NCI-H1417 treated with DMSO at 0.1 percent for 48 hours (cell line): ENCODE results near the gene KAT6B.

Source experiments
- DNase-seq: peaks from one replicate; lab custom pipeline; 2025; lab: John Stamatoyannopoulos, UW

KAT6B gene

GRCh38 chr10:74955796-74956195, 129.4 kb downstream of the KAT6B start:
- no peak for DNase-seq

- no peak for DNase-seq
These were observed 130.2 kb downstream of the KAT6B start for GRCh38 chr10:74956555-74957111.

DNA sequence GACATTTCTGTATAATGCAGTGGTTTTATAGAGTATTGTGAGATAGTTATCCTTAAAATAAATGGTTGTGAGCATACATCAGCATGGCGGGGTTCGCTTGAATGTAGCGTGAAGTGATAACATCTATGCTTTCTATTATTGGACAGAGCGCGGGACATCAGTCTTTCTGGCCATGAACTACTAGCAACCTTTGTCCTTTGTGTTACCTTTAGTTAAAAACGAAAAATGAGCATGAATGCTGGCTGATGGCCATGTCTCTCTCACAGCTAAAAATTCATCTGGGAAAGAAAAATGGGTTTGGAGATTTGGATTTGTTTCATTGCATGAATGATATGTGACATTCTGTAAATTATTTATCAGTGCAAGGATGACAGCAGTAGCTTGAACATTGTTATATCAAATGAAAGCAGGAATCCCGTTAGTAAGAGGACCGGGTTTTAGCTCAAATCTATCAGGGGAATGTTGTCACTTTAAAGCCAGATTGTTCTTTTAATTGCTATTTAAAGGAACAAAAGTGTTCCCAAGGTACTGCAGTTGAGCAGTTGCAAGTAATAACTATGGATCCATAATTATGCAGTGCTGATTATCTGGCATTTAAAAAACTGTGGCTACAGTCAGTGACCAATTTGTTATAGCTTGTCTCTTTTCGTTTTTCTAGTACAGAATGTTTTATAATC, 131.0 kb downstream of the KAT6B start:
- no peak for DNase-seq

DNA sequence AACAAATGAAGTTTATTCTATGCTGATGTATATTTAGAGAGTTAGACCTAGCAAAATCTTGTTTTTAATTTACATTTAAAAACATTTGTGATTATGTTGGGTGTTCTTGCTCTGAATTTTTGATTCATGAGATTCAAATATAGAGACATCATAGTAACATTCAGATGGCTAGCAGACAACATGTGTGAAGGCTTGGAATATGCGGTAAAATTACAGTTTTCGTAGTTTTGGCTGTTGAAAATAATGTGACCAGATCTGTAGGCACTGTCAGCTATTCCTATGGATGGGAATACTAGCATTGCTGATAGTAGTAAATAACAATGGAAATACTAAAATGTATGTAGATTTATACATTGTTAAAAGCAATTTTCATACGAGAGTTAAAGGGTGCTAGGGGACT, 131.9 kb downstream of the KAT6B start:
- DNase-seq: no peak

DNA sequence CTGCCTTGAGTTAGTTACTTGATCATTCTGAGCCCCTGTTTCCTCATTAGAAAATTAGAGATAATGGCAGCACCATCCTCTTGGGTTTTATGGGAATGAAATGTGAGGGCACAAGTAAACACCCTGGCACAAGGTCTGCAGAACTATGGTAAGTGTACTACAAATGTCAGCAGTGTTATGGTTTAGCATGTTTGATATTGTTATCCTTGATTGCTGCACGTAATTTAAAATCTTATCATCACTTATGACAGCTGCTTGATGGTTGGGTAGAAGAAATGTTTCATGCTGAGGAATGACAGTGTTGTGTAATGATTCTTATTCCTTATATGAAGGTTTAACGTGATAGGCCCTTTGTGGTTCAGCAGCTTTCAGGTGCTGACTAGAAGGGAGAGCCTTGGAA, 134.3 kb downstream of the KAT6B start:
- DNase-seq: no peak

DNA sequence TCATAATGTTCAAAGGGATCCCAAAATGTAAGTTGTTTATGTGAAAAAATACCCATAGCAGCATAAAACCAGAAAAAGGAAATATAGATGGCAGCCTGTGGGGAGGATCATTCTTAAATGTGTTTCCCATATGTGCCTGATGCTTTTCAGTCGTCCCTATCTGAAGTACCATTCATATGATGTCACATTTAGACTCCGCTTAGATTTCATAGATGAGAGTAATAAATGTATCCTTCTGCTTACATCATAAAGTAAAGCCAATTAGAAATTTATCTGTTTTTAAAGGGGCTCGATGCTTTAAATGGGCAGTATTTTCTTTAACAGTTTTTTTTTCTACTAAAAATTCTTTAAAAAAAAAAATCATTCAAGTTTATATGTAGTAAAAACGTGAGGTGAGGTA, 136.1 kb downstream of the KAT6B start:
- DNase-seq: no peak

GRCh38 chr10:74963549-74963948, 137.1 kb downstream of the KAT6B start:
- DNase-seq: no peak

GRCh38 chr10:74967911-74968666, 141.7 kb downstream of the KAT6B start:
- DNase-seq: peak; percentile 56

DNA sequence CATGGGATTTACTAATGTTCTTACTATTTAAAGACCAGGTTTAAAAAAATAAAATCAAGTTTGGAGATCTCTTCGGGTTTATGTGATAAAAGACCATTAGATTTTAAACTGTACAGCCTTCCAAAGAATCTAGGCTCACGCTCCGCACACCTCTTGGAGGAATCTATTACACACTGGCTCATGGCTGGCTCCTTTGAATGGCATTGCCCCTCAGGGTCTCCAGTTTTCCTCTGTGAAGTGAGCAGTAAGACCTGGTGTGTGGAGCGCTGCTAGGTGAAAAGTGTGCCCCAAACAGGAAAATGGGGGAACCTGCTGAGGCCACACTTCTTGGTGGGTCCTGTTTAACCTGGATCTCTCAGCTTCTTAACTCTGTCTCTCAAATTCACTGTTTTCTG, 142.3 kb downstream of the KAT6B start:
- DNase-seq: no peak

DNA sequence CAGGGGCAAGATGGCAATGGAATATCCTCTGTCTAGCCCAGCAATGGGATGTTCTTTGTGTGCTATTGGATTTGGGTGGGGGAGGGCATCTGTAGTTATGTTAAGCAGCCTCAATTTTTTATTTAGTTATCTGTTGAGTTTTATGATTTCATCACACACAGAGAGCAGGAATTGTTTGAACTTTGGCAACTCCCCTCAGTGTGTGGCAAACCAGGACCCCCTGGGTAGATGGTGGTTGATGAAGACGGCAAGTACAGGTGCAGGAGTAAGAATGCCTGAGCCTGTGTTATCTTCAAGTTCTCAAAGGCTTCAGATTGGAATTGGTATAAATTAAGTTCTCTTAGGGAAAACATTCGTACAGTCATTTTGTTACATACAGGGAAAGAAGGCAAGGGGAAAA, 142.7 kb downstream of the KAT6B start:
- no peak for DNase-seq

DNA sequence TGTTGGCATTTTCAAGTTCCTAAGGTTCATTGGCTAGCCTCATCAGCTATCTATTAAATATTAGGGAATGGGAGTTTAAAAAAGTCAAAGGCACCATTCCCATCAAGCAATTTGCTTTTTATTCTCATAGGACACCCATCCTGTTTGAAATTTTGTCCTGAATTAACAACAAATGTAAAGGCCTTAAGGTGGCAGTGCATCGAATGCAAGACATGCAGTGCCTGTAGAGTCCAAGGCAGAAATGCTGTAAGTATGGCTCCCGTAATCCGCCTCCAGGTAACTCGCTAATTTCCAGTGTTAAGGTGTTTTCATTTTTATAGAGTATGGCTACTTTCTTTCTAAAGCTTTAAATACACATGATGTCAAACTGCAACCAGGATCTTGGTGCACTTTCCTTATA, 143.1 kb downstream of the KAT6B start:
- no peak for DNase-seq

DNA sequence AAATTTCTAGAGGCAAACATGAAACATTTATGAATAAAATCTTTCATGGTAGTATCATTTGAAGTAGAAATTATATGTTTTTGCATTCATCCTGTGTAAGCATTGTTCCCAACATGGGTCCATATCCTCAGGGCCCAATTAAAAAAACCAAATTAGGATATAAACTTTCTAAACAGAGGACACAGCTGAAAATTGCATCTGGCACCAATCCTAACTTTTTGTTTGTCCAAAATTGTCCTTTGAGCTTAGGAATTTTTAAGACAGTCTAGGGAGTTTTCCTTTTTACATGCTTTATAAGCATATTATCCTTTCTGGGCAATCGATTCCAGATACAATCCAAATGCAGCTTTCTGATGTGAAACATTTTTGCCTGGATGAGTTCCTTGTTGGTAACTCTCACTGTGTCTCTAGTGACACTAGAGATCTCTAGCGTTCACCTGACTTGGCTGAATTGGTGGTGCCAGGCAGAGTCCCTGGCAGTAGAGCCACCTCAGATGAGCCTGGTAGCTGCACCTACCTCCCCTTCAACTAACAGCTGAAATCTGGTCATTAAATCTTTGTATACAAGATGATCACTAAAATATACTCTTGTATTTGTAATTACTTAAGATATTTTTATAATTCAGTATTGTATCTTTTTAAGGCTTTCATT, 147.5 kb downstream of the KAT6B start:
- no peak for DNase-seq

DNA sequence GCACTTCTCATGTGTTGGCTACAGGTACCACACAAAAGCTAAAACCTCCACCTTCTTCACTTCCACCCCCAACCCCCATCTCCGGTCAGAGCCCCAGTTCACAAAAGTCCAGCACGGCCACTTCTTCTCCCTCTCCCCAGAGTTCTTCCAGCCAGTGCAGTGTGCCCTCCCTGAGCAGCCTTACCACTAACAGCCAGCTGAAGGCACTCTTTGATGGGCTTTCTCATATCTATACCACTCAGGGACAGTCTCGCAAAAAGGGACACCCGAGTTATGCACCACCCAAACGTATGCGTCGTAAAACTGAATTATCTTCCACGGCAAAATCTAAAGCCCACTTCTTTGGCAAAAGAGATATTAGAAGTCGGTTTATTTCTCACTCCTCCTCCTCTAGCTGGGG, 149.4 kb downstream of the KAT6B start:
- DNase-seq: no peak

GRCh38 chr10:74976565-74976964, 150.2 kb downstream of the KAT6B start:
- DNase-seq: no peak

DNA sequence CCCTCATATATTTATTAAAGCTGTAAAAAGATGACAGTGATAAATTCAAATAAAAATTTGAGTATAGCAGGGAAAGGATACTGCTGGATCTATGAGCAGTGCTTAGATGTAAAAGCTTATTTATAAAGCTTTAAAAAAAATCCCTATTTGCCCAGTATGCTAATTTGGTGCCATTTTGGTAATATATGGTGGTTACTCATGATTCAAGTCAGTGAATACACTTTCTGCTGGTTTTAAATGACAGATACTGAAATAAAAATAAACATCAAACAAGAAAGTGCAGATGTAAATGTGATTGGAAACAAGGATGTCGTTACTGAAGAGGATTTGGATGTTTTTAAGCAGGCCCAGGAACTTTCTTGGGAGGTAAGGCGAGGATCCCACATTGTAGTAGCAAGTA, 150.7 kb downstream of the KAT6B start:
- no peak for DNase-seq

GRCh38 chr10:74977913-74978847, 151.8 kb downstream of the KAT6B start:
- DNase-seq: no peak

GRCh38 chr10:74981831-74982633, 155.6 kb downstream of the KAT6B start:
- no peak for DNase-seq

DNA sequence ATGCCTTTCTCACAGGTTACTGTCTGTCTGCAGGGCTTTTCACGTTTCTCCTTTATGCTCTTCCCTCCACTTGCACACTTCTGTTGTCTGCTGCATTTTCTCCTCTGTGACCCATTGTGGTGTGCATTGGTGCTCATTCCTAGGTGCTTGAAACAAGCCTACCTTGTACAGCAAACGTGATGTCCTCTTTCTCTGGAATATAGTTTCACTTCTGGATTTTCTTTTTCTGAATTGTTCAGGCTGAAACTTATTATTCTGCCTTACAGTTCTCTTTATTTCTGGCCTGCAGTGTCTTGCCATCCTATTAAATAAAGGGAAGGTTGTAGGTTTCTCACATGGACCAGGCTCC, 156.2 kb downstream of the KAT6B start:
- no peak for DNase-seq

DNA sequence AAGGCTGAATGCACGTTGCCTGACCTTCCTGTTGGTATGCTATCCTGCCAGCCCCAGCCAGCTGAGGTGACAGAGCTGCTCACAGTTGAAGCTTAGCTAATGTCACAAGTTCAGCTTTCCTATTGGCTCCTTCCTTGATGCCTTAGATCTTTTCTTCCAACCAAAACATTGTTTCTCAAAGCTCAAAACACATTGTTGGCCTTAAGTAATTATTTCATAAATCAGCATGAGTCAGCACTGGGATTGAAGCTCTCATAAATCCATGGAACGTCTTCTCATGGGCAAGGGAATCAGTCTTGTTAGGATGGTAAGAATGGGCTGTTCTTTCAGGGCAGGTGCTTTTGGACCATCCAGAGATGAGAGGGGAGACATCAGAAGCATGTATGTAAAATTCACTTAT, 157.0 kb downstream of the KAT6B start:
- DNase-seq: no peak

GRCh38 chr10:74987339-74988053, 161.1 kb downstream of the KAT6B start:
- no peak for DNase-seq
